GM23248 (cell line): ENCODE results near the gene TEAD3. TPM values are rescaled to one million over a fixed set of nuclear protein-coding genes. Genes with fewer than 3 reads are reported as not detected.

Source experiments
- DNase-seq: peaks from one replicate; pipeline ENCODE4 v3.0.0-alpha.2; 2015
- H2AFZ ChIP-seq: fragments of 200-600 bp; sonication (generic); 2 replicates; pipeline ENCODE4 v1.6.1; 2016; ENCODE audit warnings: antibody characterized with exemption
- H3F3A ChIP-seq: fragments of 200-600 bp; sonication (generic); 2 replicates; pipeline ENCODE4 v1.6.1; 2016; ENCODE audit warnings: mild to moderate bottlenecking, antibody characterized with exemption, mixed run types; ENCODE audit not compliant: insufficient read depth
- H3K27ac ChIP-seq: fragments of 200-600 bp; sonication (generic); 2 replicates; pipeline ENCODE4 v1.5.1; 2016; ENCODE audit warnings: mild to moderate bottlenecking
- H3K27me3 ChIP-seq: fragments of 200-600 bp; sonication (generic); replicated peaks from 2 replicates; pipeline ENCODE4 v1.6.1; 2016; ENCODE audit warnings: mild to moderate bottlenecking; ENCODE audit not compliant: insufficient read depth
- H3K36me3 ChIP-seq: fragments of 200-600 bp; sonication (generic); 2 replicates; pipeline ENCODE4 v1.6.1; 2016; ENCODE audit warnings: low read depth, mild to moderate bottlenecking
- H3K4me1 ChIP-seq: fragments of 200-600 bp; sonication (generic); 2 replicates; pipeline ENCODE4 v1.6.1; 2016; ENCODE audit warnings: mild to moderate bottlenecking; ENCODE audit not compliant: insufficient read depth
- H3K4me2 ChIP-seq: fragments of 200-600 bp; sonication (generic); one replicate; pipeline ENCODE4 v1.6.1; 2016; ENCODE audit warnings: mild to moderate bottlenecking; ENCODE audit not compliant: unreplicated experiment
- H3K4me3 ChIP-seq: fragments of 200-600 bp; sonication (generic); 2 replicates; pipeline ENCODE4 v1.5.1; 2016; ENCODE audit warnings: mild to moderate bottlenecking
- H3K79me2 ChIP-seq: fragments of 200-600 bp; sonication (generic); 2 replicates; pipeline ENCODE4 v1.6.1; 2016; ENCODE audit warnings: mild to moderate bottlenecking; ENCODE audit not compliant: insufficient read depth
- H3K9ac ChIP-seq: fragments of 200-600 bp; sonication (generic); 2 replicates; pipeline ENCODE4 v1.6.1; 2016; ENCODE audit warnings: mild to moderate bottlenecking
- H3K9me2 ChIP-seq: fragments of 200-600 bp; sonication (generic); 2 replicates; pipeline ENCODE4 v1.6.1; 2016; ENCODE audit warnings: mixed run types, mild to moderate bottlenecking, moderate library complexity; ENCODE audit not compliant: insufficient read depth
- H3K9me3 ChIP-seq: fragments of 200-600 bp; sonication (generic); one replicate; pipeline ENCODE4 v1.6.1; 2017; ENCODE audit warnings: low read depth
- H4K20me1 ChIP-seq: fragments of 200-600 bp; sonication (generic); 2 replicates; pipeline ENCODE4 v1.6.0; 2016; ENCODE audit not compliant: insufficient read depth
- EZH2 ChIP-seq: fragments of 200-600 bp; sonication (generic); IDR thresholded peaks from 2 replicates; pipeline ENCODE4 v1.6.1; 2018; ENCODE audit warnings: antibody characterized with exemption, mild to moderate bottlenecking; ENCODE audit not compliant: insufficient read depth, poor library complexity, severe bottlenecking
- EZH2phosphoT487 ChIP-seq: fragments of 200-600 bp; sonication (generic); IDR thresholded peaks from 2 replicates; pipeline ENCODE4 v1.6.1; 2018; ENCODE audit warnings: antibody characterized with exemption, moderate library complexity, mild to moderate bottlenecking, low read depth; ENCODE audit not compliant: insufficient read depth
- WGBS, 2 experiments: methylation state at CpG; one replicate each; pipeline ENCODE4 v1.1.6; 2015 to 2017; ENCODE audit warnings: low lambda C conversion rate in 2 of 2, low coverage in 1 of 2; ENCODE audit errors: missing lambda C conversion rate in 2 of 2; 5-methylcytosine and 5-hydroxymethylcytosine counted together
- in situ Hi-C: fragments of 300-500 bp; cut with MboI; formaldehyde crosslinking; loops from 2 replicates; pipeline ENCODE4 v1.15.0; 2020
- polyA plus RNA-seq: library from polyadenylated mRNA; unstranded; fragments of >200 nt; fragmentation: Nextera tagmentation; extraction: Ambion mirVana; gene quantifications from 2 replicates; pipeline ENCODE4 v1.2.1, GENCODE V29; 2016
- total RNA-seq: library from RNA; depleted of rRNA; stranded (reverse); fragments of >200 nt; shearing (Covaris generic); gene quantifications from 2 replicates; pipeline ENCODE4 v1.2.3, GENCODE V29; 2014

TEAD3 gene
- total and polyA plus RNA-seq, 2 experiments from 2014 or later, result 6.9 to 10.5 TPM

DNA sequence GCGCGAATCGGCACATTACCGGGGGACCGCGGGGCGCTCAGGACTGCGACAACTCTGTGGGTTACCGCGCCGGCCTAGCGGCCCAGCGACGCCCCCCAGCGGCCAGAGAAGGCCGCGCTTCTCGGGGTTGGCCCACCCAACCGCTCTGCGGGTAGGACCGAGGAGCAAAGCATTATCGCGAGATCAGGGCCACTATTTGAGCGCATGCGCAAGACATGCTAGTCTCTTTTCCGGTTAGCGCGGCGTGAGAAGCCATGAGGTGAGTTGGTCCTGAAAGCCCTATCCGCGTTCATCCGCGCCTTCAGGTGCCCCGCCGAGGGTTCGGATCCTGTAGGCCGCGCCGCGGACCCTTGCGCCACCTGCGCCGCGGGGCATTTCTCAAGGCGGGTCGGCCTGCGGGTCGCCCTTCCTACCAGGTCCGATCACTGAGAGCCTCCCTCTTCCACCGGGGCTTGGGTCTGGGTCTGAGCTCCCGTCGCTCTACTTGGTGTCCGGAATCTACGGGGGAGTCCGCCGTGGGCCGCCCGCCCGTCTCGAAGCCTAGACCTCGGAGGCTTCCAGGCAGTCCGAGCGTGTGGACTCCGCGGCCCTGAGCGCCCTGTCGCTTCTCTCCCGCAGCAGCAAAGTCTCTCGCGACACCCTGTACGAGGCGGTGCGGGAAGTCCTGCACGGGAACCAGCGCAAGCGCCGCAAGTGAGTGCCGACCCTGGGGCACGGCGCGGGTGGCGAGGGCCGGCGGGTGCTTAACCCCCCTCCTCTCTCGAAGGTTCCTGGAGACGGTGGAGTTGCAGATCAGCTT is 28.5 kb downstream of the TEAD3 start, which contains the start of gene RPL10A:
RPL10A (plus strand) TSS at position 221 of the 799 bp plus-strand sequence; CDS start at position 255, 34 bp downstream.
- TF ChIP-seq EZH2phosphoT487, result no peak
- TF ChIP-seq EZH2, result no peak
- in situ Hi-C loops, result no loop called here
- Histone ChIP-seq H3K9ac (peak within 1 kb of the TSS; percentile 96), H3F3A (peaks cover 43% of the 10 kb centered on the region), H3K27me3 (no peaks in the 10 kb centered on the region), H4K20me1 (peaks cover 19% of the 10 kb centered on the region), H3K4me1 (peaks cover 21% of the 10 kb centered on the region), H3K36me3 (peaks cover 38% of the 10 kb centered on the region), H3K27ac (peak within 1 kb of the TSS; percentile 88), H3K79me2 (peaks cover 40% of the 10 kb centered on the region), H3K9me3 (no peaks in the 10 kb centered on the region), H2AFZ (peak within 1 kb of the TSS; percentile 98), H3K9me2 (no peaks in the 10 kb centered on the region), H3K4me2 (peak within 1 kb of the TSS; percentile 98), H3K4me3 (peak within 1 kb of the TSS; percentile 88)
- peak; percentile 98 for DNase-seq
- 1% methylated on average over 68 to 84 of the region's 86 CpGs for WGBS, 2 experiments

DNA sequence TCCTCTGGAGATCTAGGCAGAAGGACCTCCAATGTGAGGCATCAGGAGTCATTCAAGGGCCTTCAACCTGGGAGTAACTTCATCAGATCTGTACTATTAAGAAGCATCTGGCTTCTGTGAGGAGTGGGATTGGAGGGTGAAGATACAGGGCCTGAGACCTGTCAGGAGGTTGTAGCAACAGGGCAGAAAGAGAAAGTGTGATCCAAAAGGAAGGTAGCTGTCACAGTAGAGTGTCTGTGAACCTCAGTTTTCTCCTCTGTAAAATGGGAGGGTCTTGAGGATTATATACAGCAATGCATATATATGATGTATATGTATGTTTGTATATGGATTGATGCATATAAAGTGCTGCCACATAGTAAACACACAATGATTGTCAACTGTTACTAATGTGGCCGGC is 31.2 kb downstream of the TEAD3 start:
- Histone ChIP-seq H3K27me3 (no peaks in the 10 kb centered on the region), H4K20me1 (peaks cover 13% of the 10 kb centered on the region), H3F3A (peaks cover 15% of the 10 kb centered on the region), H3K9ac (no peak overlapping the region), H2AFZ (no peak overlapping the region), H3K36me3 (peaks cover 17% of the 10 kb centered on the region), H3K4me2 (no peak overlapping the region), H3K79me2 (peaks cover 25% of the 10 kb centered on the region), H3K4me1 (peaks cover 9% of the 10 kb centered on the region), H3K9me2 (no peaks in the 10 kb centered on the region), H3K27ac (no peak overlapping the region), H3K4me3 (no peak overlapping the region), H3K9me3 (no peaks in the 10 kb centered on the region)
- in situ Hi-C loops, result no loop called here
- TF ChIP-seq EZH2 (no peak), EZH2phosphoT487 (no peak)
- 100% methylated on average over 1 of the region's 1 CpG for WGBS, 2 experiments
- DNase-seq, result no peak

GRCh38 chr6:35463292-35463691 is 33.6 kb downstream of the TEAD3 start:
- no peak overlapping the region for H3K4me2 ChIP-seq
- no peaks in the 10 kb centered on the region; the same call in 1 of the 2 replicates for H3K36me3 ChIP-seq
- no peak overlapping the region for H3K27ac ChIP-seq
- H3K4me1 ChIP-seq, result no peaks in the 10 kb centered on the region
- TF ChIP-seq EZH2phosphoT487 (no peak), EZH2 (no peak)
- H3K9ac ChIP-seq, result no peak overlapping the region
- no peak overlapping the region for H3K4me3 ChIP-seq
- DNase-seq, result no peak
- in situ Hi-C loops, result no loop called here
- H3K27me3 ChIP-seq, result no peaks in the 10 kb centered on the region
- WGBS, 2 experiments, result 87 to 88% methylated on average over 3 to 4 of the region's 4 CpGs
- no peaks in the 10 kb centered on the region; the same call in 1 of the 2 replicates for H3F3A ChIP-seq
- H4K20me1 ChIP-seq, result no peaks in the 10 kb centered on the region
- no peaks in the 10 kb centered on the region for H3K9me3 ChIP-seq
- no peaks in the 10 kb centered on the region for H3K9me2 ChIP-seq
- peaks cover 1% of the 10 kb centered on the region for H3K79me2 ChIP-seq
- H2AFZ ChIP-seq, result no peak overlapping the region

DNA sequence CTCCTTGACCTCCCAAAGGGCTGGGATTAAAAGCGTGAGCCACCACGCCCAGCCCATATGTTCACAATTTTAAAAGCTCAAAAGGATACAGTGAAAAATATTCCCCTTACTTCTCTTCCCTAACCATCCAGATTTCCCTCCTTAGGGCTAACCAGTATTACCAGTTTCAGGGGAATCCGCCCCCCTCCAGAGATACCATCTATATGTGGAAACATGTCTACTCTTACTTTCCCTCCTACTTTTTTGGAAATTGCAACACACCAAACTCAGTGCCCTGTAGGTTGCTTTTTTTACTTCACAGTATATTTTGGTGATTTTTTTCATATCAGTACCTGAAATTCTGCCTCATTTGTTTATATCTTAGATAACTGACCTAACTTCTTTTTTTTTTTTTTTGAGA is 35.6 kb downstream of the TEAD3 start:
- no peak for DNase-seq
- WGBS, 2 experiments, result 81 to 96% methylated on average over 3 of the region's 3 CpGs
- Histone ChIP-seq H3K4me3 (no peak overlapping the region), H3K9me3 (no peaks in the 10 kb centered on the region), H3K79me2 (no peaks in the 10 kb centered on the region), H2AFZ (no peak overlapping the region), H3K27ac (no peak overlapping the region), H3K4me1 (no peaks in the 10 kb centered on the region), H3K9ac (no peak overlapping the region), H4K20me1 (no peaks in the 10 kb centered on the region), H3K27me3 (no peaks in the 10 kb centered on the region), H3F3A (no peaks in the 10 kb centered on the region), H3K36me3 (no peaks in the 10 kb centered on the region; the same call in 1 of the 2 replicates), H3K9me2 (no peaks in the 10 kb centered on the region), H3K4me2 (no peak overlapping the region)
- TF ChIP-seq EZH2phosphoT487 (no peak), EZH2 (no peak)
- in situ Hi-C loops, result no loop called here
